Loucy (cell line): ENCODE data around the gene MRO.

Experiments
- H2AFZ ChIP-seq: fragments of 200-600 bp; sonication (generic); 2 replicates; pipeline ENCODE4 v1.6.0; 2016; ENCODE audit warnings: antibody characterized with exemption, mild to moderate bottlenecking, low read length, moderate library complexity
- H3F3A ChIP-seq: fragments of 200-600 bp; 2 replicates; pipeline ENCODE4 v1.6.0; 2016; ENCODE audit warnings: antibody characterized with exemption, low read depth, mild to moderate bottlenecking
- H3K27me3 ChIP-seq: fragments of 200-600 bp; sonication (generic); 2 replicates; pipeline ENCODE4 v1.6.1; 2014; ENCODE audit warnings: low read length, mild to moderate bottlenecking; ENCODE audit not compliant: insufficient read depth, poor library complexity, severe bottlenecking
- H3K36me3 ChIP-seq: fragments of 200-600 bp; sonication (generic); 2 replicates; pipeline ENCODE4 v1.6.1; 2016; ENCODE audit warnings: low read length; ENCODE audit not compliant: insufficient read depth
- H3K4me1 ChIP-seq: fragments of 200-600 bp; sonication (generic); 2 replicates; pipeline ENCODE4 v1.5.1; 2014; ENCODE audit warnings: low read length, mild to moderate bottlenecking; ENCODE audit not compliant: insufficient read depth, poor library complexity, severe bottlenecking
- H3K4me2 ChIP-seq: fragments of 200-600 bp; sonication (generic); 2 replicates; pipeline ENCODE4 v1.6.0; 2014; ENCODE audit warnings: antibody characterized with exemption, low read length, low read depth, mild to moderate bottlenecking; ENCODE audit not compliant: poor library complexity, severe bottlenecking
- H3K4me3 ChIP-seq: fragments of 200-600 bp; sonication (generic); 2 replicates; pipeline ENCODE4 v1.5.1; 2014; ENCODE audit warnings: low read length, mild to moderate bottlenecking, mixed read lengths; ENCODE audit not compliant: poor library complexity, severe bottlenecking
- H3K79me2 ChIP-seq: fragments of 200-600 bp; sonication (generic); 2 replicates; pipeline ENCODE4 v1.6.1; 2014; ENCODE audit warnings: low read length; ENCODE audit not compliant: insufficient read depth
- H3K9ac ChIP-seq: fragments of 200-600 bp; sonication (generic); 2 replicates; pipeline ENCODE4 v1.6.0; 2014; ENCODE audit warnings: mild to moderate bottlenecking, low read depth, low read length, moderate library complexity; ENCODE audit not compliant: poor library complexity, severe bottlenecking
- H3K9me2 ChIP-seq: fragments of 200-600 bp; sonication (generic); replicated peaks from 2 replicates; pipeline ENCODE4 v1.6.1; 2016; ENCODE audit warnings: low read depth, low read length, mixed read lengths
- H3K9me3 ChIP-seq: fragments of 200-600 bp; sonication (generic); 2 replicates; pipeline ENCODE4 v1.6.1; 2014; ENCODE audit warnings: mild to moderate bottlenecking, antibody characterized with exemption, low read length, low read depth; ENCODE audit not compliant: insufficient read depth
- H4K20me1 ChIP-seq: fragments of 200-600 bp; sonication (generic); 2 replicates; pipeline ENCODE4 v1.6.0; 2014; ENCODE audit warnings: antibody characterized with exemption, low read length, mild to moderate bottlenecking; ENCODE audit not compliant: insufficient read depth, poor library complexity, severe bottlenecking
- EZH2phosphoT487 ChIP-seq: fragments of 200-600 bp; IDR thresholded peaks from 2 replicates; pipeline ENCODE4 v1.6.1; 2018; ENCODE audit warnings: antibody characterized with exemption, mild to moderate bottlenecking, moderate library complexity, borderline replicate concordance
- TF ChIP-seq, protein P1 (sequence below): fragments of 200-600 bp; sonication (generic); conservative IDR thresholded peaks from 2 replicates; pipeline ENCODE4 v1.5.1; 2014; ENCODE audit warnings: mild to moderate bottlenecking, antibody characterized with exemption, low read length

MRO gene

GRCh38 chr18:50807176-50807575, 12.6 kb downstream of the MRO start:
- Histone ChIP-seq H2AFZ (no peak overlapping the region), H3K27me3 (no peaks in the 10 kb centered on the region), H3K9me2 (no peaks in the 10 kb centered on the region), H3K36me3 (no peaks in the 10 kb centered on the region), H3F3A (no peaks in the 10 kb centered on the region), H3K4me3 (no peak overlapping the region), H3K4me1 (no peaks in the 10 kb centered on the region), H3K9me3 (no peaks in the 10 kb centered on the region), H4K20me1 (no peaks in the 10 kb centered on the region), H3K79me2 (no peaks in the 10 kb centered on the region), H3K4me2 (no peak overlapping the region), H3K9ac (no peak overlapping the region)
- no peak for TF ChIP-seq EZH2phosphoT487
- TF ChIP-seq, protein P1, sequence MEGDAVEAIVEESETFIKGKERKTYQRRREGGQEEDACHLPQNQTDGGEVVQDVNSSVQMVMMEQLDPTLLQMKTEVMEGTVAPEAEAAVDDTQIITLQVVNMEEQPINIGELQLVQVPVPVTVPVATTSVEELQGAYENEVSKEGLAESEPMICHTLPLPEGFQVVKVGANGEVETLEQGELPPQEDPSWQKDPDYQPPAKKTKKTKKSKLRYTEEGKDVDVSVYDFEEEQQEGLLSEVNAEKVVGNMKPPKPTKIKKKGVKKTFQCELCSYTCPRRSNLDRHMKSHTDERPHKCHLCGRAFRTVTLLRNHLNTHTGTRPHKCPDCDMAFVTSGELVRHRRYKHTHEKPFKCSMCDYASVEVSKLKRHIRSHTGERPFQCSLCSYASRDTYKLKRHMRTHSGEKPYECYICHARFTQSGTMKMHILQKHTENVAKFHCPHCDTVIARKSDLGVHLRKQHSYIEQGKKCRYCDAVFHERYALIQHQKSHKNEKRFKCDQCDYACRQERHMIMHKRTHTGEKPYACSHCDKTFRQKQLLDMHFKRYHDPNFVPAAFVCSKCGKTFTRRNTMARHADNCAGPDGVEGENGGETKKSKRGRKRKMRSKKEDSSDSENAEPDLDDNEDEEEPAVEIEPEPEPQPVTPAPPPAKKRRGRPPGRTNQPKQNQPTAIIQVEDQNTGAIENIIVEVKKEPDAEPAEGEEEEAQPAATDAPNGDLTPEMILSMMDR: no peak

DNA sequence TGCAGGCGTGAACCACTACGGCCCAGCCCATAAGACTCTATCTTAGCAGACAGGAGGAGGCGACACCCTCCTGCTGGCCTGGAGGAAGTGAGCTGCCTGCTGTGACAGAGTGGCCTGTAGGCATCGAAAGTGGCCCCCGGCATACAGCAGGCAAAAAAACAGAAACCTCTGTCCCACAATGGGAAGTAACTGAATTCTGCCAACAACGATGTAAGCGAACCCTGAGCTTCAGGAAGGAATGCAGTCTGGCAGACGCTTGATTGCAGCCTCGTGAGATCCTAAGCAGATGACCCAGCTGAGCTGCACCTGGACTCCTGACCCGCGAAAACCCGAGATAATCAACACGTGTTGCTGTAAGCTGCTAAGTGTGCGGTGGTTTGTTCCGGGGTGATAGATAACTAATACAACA, 13.6 kb downstream of the MRO start:
- no peaks in the 10 kb centered on the region for H3K27me3 ChIP-seq
- no peak overlapping the region for H2AFZ ChIP-seq
- H3K4me2 ChIP-seq: no peak overlapping the region
- H3K9me2 ChIP-seq: no peaks in the 10 kb centered on the region
- TF ChIP-seq EZH2phosphoT487: no peak
- TF ChIP-seq, protein P1: no peak
- H3K36me3 ChIP-seq: no peaks in the 10 kb centered on the region
- H3K79me2 ChIP-seq: no peaks in the 10 kb centered on the region
- no peaks in the 10 kb centered on the region for H3K9me3 ChIP-seq
- H3F3A ChIP-seq: no peaks in the 10 kb centered on the region
- H3K9ac ChIP-seq: no peak overlapping the region
- no peaks in the 10 kb centered on the region for H4K20me1 ChIP-seq
- H3K4me1 ChIP-seq: no peaks in the 10 kb centered on the region
- H3K4me3 ChIP-seq: no peak overlapping the region

GRCh38 chr18:50805732-50806131, 14.1 kb downstream of the MRO start:
- no peaks in the 10 kb centered on the region for H3K27me3 ChIP-seq
- no peak overlapping the region for H3K4me2 ChIP-seq
- H3K9ac ChIP-seq: no peak overlapping the region
- no peaks in the 10 kb centered on the region for H4K20me1 ChIP-seq
- H2AFZ ChIP-seq: no peak overlapping the region
- TF ChIP-seq, protein P1: no peak
- TF ChIP-seq EZH2phosphoT487: no peak
- H3K4me1 ChIP-seq: no peaks in the 10 kb centered on the region
- no peaks in the 10 kb centered on the region for H3K79me2 ChIP-seq
- no peaks in the 10 kb centered on the region for H3K9me2 ChIP-seq
- no peak overlapping the region for H3K4me3 ChIP-seq
- H3K9me3 ChIP-seq: no peaks in the 10 kb centered on the region
- H3K36me3 ChIP-seq: no peaks in the 10 kb centered on the region
- no peaks in the 10 kb centered on the region for H3F3A ChIP-seq
